Testis (tissue), 3 donors: ENCODE data around the gene GPR183. TPM values are rescaled to one million over a fixed set of nuclear protein-coding genes. Genes with fewer than 3 reads are reported as not detected.
"Not testable (repeated sequence)": the region's sequence is repeated elsewhere in the genome, so short reads cannot be mapped to it uniquely, and the experiment has no call there.

ENCODE experiments used
- DNase-seq: peaks from one replicate; pipeline ENCODE4 v3.0.0-alpha.2; 2019
- H3K27ac ChIP-seq, 2 donors: fragments of 200-600 bp; sonication (generic); one replicate each; pipeline ENCODE4 v1.5.1; 2019
- H3K27me3 ChIP-seq: fragments of 200-600 bp; sonication (generic); one replicate; pipeline ENCODE4 v1.5.1; 2019
- H3K36me3 ChIP-seq: fragments of 200-600 bp; sonication (generic); one replicate; pipeline ENCODE4 v1.5.1; 2017; ENCODE audit warnings: low read depth; ENCODE audit errors: missing control alignments
- H3K4me1 ChIP-seq: fragments of 200-600 bp; sonication (generic); one replicate; pipeline ENCODE4 v1.5.1; 2019
- H3K4me3 ChIP-seq, 2 donors: fragments of 200-600 bp; sonication (generic); one replicate each; pipeline ENCODE4 v1.5.1; 2017 to 2019
- H3K9me3 ChIP-seq: fragments of 200-600 bp; sonication (generic); one replicate; pipeline ENCODE4 v1.5.1; 2017
- CTCF ChIP-seq, 3 experiments: fragments of 450-650 bp in 2 of 3; fragments of 200-600 bp in 1 of 3; sonication (generic) in 1 of 3; IDR thresholded peaks; one replicate each; pipeline ENCODE4 v1.5.1; 2016 to 2019; ENCODE audit warnings: antibody characterized with exemption in 3 of 3, mild to moderate bottlenecking in 2 of 3, moderate library complexity in 1 of 3
- POLR2A ChIP-seq: fragments of 450-650 bp; IDR thresholded peaks from one replicate; pipeline ENCODE4 v1.6.1; 2017; ENCODE audit warnings: antibody characterized with exemption, mild to moderate bottlenecking, moderate library complexity
- WGBS, 2 donors: methylation state at CpG; one replicate each; pipeline ENCODE4 v1.1.5; 2018; 5-methylcytosine and 5-hydroxymethylcytosine counted together
- intact Hi-C: fragments of 100-400 bp; cut with DNase I; formaldehyde crosslinking; loops from one replicate; pipeline ENCODE4 v1.15.1; 2023; ENCODE audit warnings: low total_unique reads
- polyA plus RNA-seq: library from polyadenylated mRNA; stranded (reverse); fragments of 350-450 nt; fragmentation: Illumina TruSeq; extraction: RNeasy Lipid Tissue Mini Kit (QIAGEN cat#74804); gene quantifications from one replicate; pipeline ENCODE4 v1.2.3, GENCODE V29; 2014; ENCODE audit warnings: low read depth, low replicate concordance; ENCODE audit not compliant: insufficient read depth
- total RNA-seq, 2 donors: library from RNA; depleted of rRNA; stranded (reverse); fragments of >200 nt; gene quantifications; one replicate each; pipeline ENCODE4 v1.2.3, GENCODE V29; 2016

GPR183 gene
- total and polyA plus RNA-seq, 3 donors from 2014 or later = 0.39 to 6.9 (median 2.3) TPM

DNA sequence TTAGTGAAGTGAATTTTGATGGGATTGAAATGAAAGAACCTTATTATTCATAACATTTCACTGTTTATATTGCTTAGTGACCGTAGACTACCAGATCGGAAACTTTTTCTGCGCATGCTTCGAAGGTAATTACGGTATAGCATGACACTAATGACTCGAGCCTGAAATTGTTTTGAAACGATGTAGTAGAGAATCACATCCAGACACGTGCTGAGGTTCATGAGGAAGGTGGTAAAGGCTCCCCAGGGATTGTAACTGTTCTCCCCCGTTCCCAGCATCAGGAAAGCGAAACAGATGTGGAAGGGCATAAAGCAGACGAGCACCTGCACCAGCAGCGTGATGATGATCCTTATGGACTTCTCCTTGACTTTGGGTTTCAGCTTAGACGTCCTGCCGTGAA is 52.4 kb downstream of the GPR183 start:
- Histone ChIP-seq H3K9me3 (no peaks in the 10 kb centered on the region), H3K4me3 (no peak overlapping the region), H3K4me1 (no peaks in the 10 kb centered on the region), H3K27ac (no peak overlapping the region), H3K27me3 (no peaks in the 10 kb centered on the region), H3K36me3 (no peaks in the 10 kb centered on the region)
- DNase-seq = no peak
- 90 to 92% methylated on average over 14 of the region's 14 CpGs for WGBS, 2 donors
- no peak for TF ChIP-seq CTCF (IDR thresholded peaks at IDR 0.05)
- intact Hi-C loops = no loop called here

DNA sequence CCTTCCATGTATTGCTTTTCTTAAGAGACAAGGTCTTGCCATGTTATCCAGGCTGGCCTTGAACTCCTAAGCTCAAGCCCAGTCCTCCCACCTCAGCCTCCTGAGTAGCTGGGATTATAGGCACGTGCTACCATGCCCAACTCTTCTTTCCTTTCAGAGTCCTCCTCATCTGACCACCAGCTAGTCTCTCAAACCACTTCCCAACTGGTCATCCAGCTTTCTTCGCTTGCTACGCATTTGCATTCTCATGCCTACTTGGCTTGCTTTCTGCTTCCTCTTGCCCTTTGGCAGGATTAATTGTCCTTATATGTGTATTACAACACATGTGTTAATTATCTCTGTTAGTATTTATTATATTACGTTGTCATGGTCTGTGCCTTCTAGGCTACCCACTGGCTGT is 55.3 kb downstream of the GPR183 start:
- no peaks in the 10 kb centered on the region for H3K4me1 ChIP-seq
- WGBS, 2 donors = 85 to 88% methylated on average over 4 of the region's 4 CpGs
- no peaks in the 10 kb centered on the region for H3K27me3 ChIP-seq
- no peak overlapping the region for H3K4me3 ChIP-seq
- H3K36me3 ChIP-seq = no peaks in the 10 kb centered on the region
- no peaks in the 10 kb centered on the region for H3K9me3 ChIP-seq
- no peak overlapping the region for H3K27ac ChIP-seq
- no peak for DNase-seq
- intact Hi-C loops = no loop called here
- TF ChIP-seq CTCF (IDR thresholded peaks at IDR 0.05) = no peak
- no peak for TF ChIP-seq POLR2A

DNA sequence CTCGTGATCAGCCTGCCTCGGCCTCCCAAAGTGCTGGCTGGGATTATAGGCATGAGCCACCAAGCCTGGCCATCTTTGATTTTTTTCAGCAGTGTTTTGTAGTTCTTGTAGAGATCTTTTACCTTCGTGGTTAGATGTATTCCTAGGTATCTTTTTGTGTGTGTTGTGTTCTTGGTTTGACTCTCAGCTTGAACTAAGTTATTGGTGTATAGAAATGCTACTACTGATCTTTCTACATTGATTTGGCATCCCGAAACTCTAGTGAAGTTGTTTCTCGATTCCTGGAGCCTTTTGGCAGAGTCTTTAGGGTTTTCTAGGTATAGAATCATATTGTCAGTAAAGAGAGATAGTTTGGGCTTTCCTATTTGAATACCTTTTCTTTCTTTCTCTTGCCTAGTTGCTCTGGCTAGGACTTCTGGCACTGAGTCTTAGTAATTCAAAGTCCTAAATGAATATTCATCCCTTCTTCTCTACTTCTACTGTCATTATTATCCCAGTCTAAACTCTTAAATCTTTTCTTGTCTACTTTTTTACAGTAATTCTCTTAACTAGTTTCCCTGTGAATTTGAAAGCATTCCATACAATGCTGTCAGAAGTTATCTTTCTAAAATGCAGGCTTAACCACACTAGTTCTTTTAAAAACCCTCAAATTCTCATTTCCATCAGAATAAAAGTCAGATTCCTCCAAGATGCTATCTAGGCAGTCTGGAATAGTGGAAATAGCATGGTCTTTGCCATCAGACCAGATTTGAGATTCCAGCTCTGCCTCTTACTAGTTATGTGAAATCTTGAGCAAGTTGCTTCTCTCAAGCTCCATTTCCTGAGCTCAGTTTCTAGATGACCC is 56.0 kb downstream of the GPR183 start:
- TF ChIP-seq CTCF (IDR thresholded peaks at IDR 0.05) (no peak), POLR2A (no peak)
- H3K36me3 ChIP-seq = no peaks in the 10 kb centered on the region
- H3K27ac ChIP-seq = no peak overlapping the region
- no peak overlapping the region for H3K4me3 ChIP-seq
- intact Hi-C loops = no loop called here
- 96 to 98% methylated on average over 5 of the region's 5 CpGs for WGBS, 2 donors
- H3K4me1 ChIP-seq = no peaks in the 10 kb centered on the region
- H3K9me3 ChIP-seq = no peaks in the 10 kb centered on the region
- H3K27me3 ChIP-seq = no peaks in the 10 kb centered on the region
- no peak for DNase-seq

DNA sequence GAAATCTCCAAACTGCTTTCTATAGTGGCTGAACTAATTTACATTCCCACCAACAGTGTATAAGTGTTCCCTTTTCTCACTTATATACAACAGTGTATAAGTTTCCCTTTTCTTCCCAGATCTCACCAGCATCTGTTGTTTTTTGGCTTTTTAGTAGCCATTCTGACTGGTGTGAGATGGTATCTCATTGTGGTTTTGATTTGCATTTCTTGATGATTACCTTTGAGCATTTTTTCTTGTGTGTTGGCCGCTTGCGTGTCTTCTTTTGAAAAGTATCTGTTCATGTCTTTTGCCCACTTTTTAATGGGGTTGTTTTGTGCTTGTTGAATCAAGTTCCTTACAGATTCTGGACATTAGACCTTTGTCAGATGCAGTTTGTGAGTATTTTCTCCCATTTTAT is 57.6 kb downstream of the GPR183 start:
- H3K4me1 ChIP-seq, H3K27ac ChIP-seq, intact Hi-C loops, H3K36me3 ChIP-seq, H3K27me3 ChIP-seq, H3K9me3 ChIP-seq, DNase-seq, H3K4me3 ChIP-seq: not testable (repeated sequence)
- 79 to 100% methylated on average over 2 of the region's 2 CpGs for WGBS, 2 donors

- intact Hi-C loops = not testable (repeated sequence)
Measured at GRCh38 chr13:99249178-99249577, 58.0 kb downstream of the GPR183 start.

DNA sequence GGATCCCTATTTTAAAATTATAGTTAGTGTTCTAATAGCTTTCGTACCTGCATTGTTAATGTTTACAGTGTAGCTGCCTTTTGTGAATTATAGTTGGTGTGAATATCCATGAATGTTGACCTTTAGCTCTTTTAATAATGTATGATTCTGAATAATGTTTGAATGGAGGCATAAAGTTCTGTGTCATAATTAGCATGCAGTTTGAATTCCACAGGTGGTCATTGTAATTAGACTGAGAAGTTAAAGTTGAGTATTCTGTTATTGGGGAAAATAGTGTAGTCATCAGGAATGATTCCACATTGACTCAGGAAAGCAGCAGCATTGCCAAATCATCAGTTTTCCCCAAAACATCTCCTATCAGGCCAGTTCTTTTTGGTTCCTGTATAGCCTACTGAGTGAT is 61.1 kb downstream of the GPR183 start:
- DNase-seq = no peak
- Histone ChIP-seq H3K27ac (no peak overlapping the region), H3K36me3 (no peaks in the 10 kb centered on the region), H3K4me3 (no peak overlapping the region), H3K9me3 (no peaks in the 10 kb centered on the region), H3K4me1 (no peaks in the 10 kb centered on the region), H3K27me3 (no peaks in the 10 kb centered on the region)
- TF ChIP-seq CTCF (IDR thresholded peaks at IDR 0.05) (no peak), POLR2A (no peak)
- intact Hi-C loops = no loop called here
- WGBS, 2 donors = 88 to 90% methylated on average over 1 of the region's 1 CpG

More at GRCh38 chr13:99249178-99249577, 58.0 kb downstream of the GPR183 start:
- not testable (repeated sequence) for H3K36me3 ChIP-seq, H3K27me3 ChIP-seq, H3K4me3 ChIP-seq, H3K4me1 ChIP-seq, DNase-seq, H3K27ac ChIP-seq, H3K9me3 ChIP-seq
- 97 to 100% methylated on average over 3 of the region's 3 CpGs for WGBS, 2 donors
